Naive B cell (primary cell): ENCODE data around the gene RPTOR. TPM values are rescaled to one million over a fixed set of nuclear protein-coding genes. Genes with fewer than 3 reads are reported as not detected.
A peak's percentile ranks its signal among the peaks of the same experiment; 100 is the strongest.

Experiments used
- ATAC-seq, 2 donors: fragments of 150-1000 bp; cut with Tn5 transposase; 2 replicates each; pipeline ENCODE4 v1.10.0; 2021; ENCODE audit warnings: low read depth in 2 of 2, mild to moderate bottlenecking in 2 of 2, moderate library complexity in 2 of 2
- DNase-seq: peaks from one replicate; pipeline ENCODE4 v3.0.0; 2022
- H3K27ac Mint-ChIP-seq, 6 donors: one replicate each; pipeline ENCODE4 v1.8.0; 2020 to 2022; ENCODE audit warnings: mild to moderate bottlenecking in 6 of 6, mixed read lengths in 6 of 6, moderate library complexity in 5 of 6, inconsistent platforms in 2 of 6
- H3K27me3 Mint-ChIP-seq, 3 donors: one replicate each; pipeline ENCODE4 v1.8.0; 2021 to 2022; ENCODE audit warnings: mixed read lengths in 3 of 3, mild to moderate bottlenecking in 1 of 3
- H3K36me3 Mint-ChIP-seq, 2 donors: one replicate each; pipeline ENCODE4 v1.8.0; 2020 to 2022; ENCODE audit warnings: mixed read lengths in 2 of 2, inconsistent platforms in 1 of 2, mild to moderate bottlenecking in 1 of 2
- H3K4me1 Mint-ChIP-seq, 3 donors: one replicate each; pipeline ENCODE4 v1.8.0; 2020 to 2022; ENCODE audit warnings: mixed read lengths in 3 of 3, inconsistent platforms in 1 of 3, mild to moderate bottlenecking in 1 of 3, moderate library complexity in 1 of 3
- H3K4me3 Mint-ChIP-seq, 8 donors: one replicate each; pipeline ENCODE4 v1.8.0; 2020 to 2022; ENCODE audit warnings: mild to moderate bottlenecking in 8 of 8, mixed read lengths in 8 of 8, moderate library complexity in 8 of 8, inconsistent platforms in 2 of 8
- H3K9me3 Mint-ChIP-seq, 7 donors: one replicate each; pipeline ENCODE4 v1.8.0; 2020 to 2022; ENCODE audit warnings: mixed read lengths in 7 of 7, mild to moderate bottlenecking in 5 of 7, inconsistent platforms in 2 of 7, moderate library complexity in 1 of 7
- polyA plus RNA-seq, 6 donors: library from polyadenylated mRNA; unstranded; fragments of 300-500 nt; fragmentation: Illumina TruSeq; gene quantifications; one replicate each; pipeline ENCODE4 v1.2.3, GENCODE V29; 2021; ENCODE audit warnings: low read depth in 6 of 6

Gene RPTOR
- polyA plus RNA-seq, 6 donors from 2014 or later, result 5.5 to 13.9 (median 9.0) TPM

DNA sequence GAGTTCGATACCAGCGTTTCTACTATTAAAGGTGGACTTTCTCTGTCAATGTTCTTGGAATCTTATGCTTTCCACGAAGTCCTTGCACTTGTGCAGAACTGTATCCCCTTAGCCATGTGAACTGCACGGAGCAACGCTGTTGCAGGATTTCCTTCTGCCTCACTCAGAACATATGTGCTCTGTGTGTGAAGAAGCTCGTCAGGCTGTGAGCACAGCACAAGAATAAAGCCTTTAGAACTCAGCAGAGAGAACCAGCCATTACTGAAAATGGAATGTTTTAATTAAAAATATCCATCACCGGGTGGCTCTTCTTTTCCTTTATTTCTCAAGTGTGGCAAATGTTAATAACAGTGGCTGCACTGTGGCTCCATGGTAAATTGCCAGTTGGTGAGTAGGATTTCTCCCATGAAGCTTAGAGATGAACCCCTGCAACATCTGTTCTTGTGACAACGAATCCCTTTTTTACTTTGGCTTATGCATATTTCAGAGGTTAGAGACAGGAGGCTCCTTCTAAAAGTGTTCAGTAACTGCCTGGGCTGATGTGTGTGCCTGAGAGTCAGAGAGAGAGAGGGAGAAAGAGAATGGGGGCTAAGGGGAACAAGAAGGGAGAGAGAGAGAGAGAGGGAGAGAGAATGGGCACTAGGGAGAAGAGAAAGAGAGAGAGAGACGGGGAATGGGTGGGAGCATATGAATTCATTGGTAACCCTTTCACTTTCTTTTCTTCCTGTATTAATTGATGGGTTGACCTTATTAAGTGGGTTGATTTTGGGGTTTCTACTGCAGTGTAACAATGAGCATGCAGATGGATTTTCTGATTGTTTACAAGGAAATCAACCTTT lies 50.0 kb downstream of the RPTOR start:
- Mint-ChIP-seq H3K27me3 (no peaks in the 10 kb centered on the region), H3K4me1 (peaks cover 42 to 71% (median 58%) of the 10 kb centered on the region in 3 donors), H3K4me3 (no peak overlapping the region), H3K27ac (no peak overlapping the region), H3K36me3 (no peaks in the 10 kb centered on the region), H3K9me3 (no peaks in the 10 kb centered on the region)
- DNase-seq, result no peak
- ATAC-seq, result no peak

GRCh38 chr17:80596760-80597608 lies 52.3 kb downstream of the RPTOR start:
- Mint-ChIP-seq H3K27me3 (no peaks in the 10 kb centered on the region), H3K9me3 (no peaks in the 10 kb centered on the region), H3K4me3 (peak overlapping the region in 1 of 8 donors; percentile 57), H3K4me1 (peaks cover 36 to 57% (median 54%) of the 10 kb centered on the region in 3 donors), H3K36me3 (no peaks in the 10 kb centered on the region), H3K27ac (peak overlapping the region in 3 of 6 donors; percentile 8 to 63 (median 47))
- no peak for DNase-seq
- no peak for ATAC-seq

GRCh38 chr17:80598813-80599545 lies 54.3 kb downstream of the RPTOR start:
- H3K4me3 Mint-ChIP-seq, result peak overlapping the region in 1 of 8 donors; percentile 31
- no peaks in the 10 kb centered on the region for H3K27me3 Mint-ChIP-seq
- H3K36me3 Mint-ChIP-seq, result no peaks in the 10 kb centered on the region
- peaks cover 42 to 62% (median 61%) of the 10 kb centered on the region in 3 donors for H3K4me1 Mint-ChIP-seq
- DNase-seq (no peak), ATAC-seq (no peak)
- peak overlapping the region in 1 of 6 donors; percentile 67 for H3K27ac Mint-ChIP-seq
- H3K9me3 Mint-ChIP-seq, result no peaks in the 10 kb centered on the region

- no peak overlapping the region for H3K27ac Mint-ChIP-seq
- DNase-seq (no peak), ATAC-seq (no peak)
- peaks cover 45 to 64% (median 61%) of the 10 kb centered on the region in 3 donors for H3K4me1 Mint-ChIP-seq
- H3K9me3 Mint-ChIP-seq, result no peaks in the 10 kb centered on the region
- no peaks in the 10 kb centered on the region for H3K27me3 Mint-ChIP-seq
- H3K36me3 Mint-ChIP-seq, result no peaks in the 10 kb centered on the region
- peak overlapping the region in 1 of 8 donors; percentile 35 for H3K4me3 Mint-ChIP-seq
These were observed 55.1 kb downstream of the RPTOR start for GRCh38 chr17:80599546-80600305.

DNA sequence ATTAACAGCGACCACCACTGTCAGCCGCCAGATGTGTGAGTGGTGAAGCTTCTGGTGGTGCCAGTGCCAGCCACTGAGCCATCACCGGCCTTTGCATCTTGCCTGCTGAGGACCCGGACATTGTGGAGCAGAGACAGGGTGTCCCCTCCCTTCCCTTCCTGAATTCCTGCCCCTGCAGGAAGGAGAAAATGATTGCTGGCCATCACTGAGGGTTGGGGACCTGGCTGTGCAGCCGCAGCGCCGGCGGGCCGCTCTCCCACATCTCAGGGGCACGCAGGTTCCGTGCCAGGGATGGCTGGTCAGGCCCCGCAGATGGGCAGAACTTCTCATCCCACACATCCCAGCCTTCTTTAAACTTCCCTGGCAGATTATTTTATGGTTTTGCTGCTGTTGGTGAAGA lies 56.5 kb downstream of the RPTOR start:
- DNase-seq, result no peak
- Mint-ChIP-seq H3K27me3 (no peaks in the 10 kb centered on the region), H3K4me1 (peaks cover 53 to 73% (median 69%) of the 10 kb centered on the region in 3 donors), H3K36me3 (no peaks in the 10 kb centered on the region), H3K9me3 (peaks cover 0 to 1% (median 0%) of the 10 kb centered on the region in 7 donors), H3K4me3 (no peak overlapping the region), H3K27ac (no peak overlapping the region)
- no peak for ATAC-seq

- ATAC-seq (no peak), DNase-seq (no peak)
- Mint-ChIP-seq H3K4me3 (peak overlapping the region in 1 of 8 donors; percentile 35), H3K27ac (no peak overlapping the region), H3K27me3 (no peaks in the 10 kb centered on the region), H3K4me1 (peaks cover 50 to 65% (median 55%) of the 10 kb centered on the region in 3 donors), H3K9me3 (peaks cover 0 to 1% (median 0%) of the 10 kb centered on the region in 7 donors), H3K36me3 (no peaks in the 10 kb centered on the region)
These were observed 58.8 kb downstream of the RPTOR start for GRCh38 chr17:80603396-80603795.

- Mint-ChIP-seq H3K27me3 (no peaks in the 10 kb centered on the region), H3K4me3 (no peak overlapping the region), H3K27ac (peak overlapping the region in 4 of 6 donors; percentile 34 to 85 (median 60)), H3K4me1 (peaks cover 49 to 64% (median 53%) of the 10 kb centered on the region in 3 donors), H3K9me3 (peaks cover 0 to 1% (median 0%) of the 10 kb centered on the region in 7 donors), H3K36me3 (no peaks in the 10 kb centered on the region)
- ATAC-seq (no peak), DNase-seq (no peak)
These were observed 59.5 kb downstream of the RPTOR start for GRCh38 chr17:80604009-80604669.

DNA sequence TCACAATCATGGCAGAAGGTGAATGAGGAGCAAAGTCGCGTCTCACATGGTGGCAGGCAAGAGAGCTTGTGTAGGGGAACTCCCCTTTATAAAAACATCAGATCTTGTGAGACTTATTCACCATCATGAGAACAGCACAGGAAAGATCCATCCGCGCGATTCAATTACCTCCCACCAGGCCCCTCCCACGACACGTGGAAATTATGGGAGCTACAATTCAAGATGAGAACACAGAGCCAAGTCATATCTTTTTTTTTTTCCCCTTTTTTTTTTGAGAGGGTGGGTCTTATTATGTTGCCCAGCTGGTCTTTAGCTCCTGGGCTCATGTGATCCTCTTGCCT lies 60.0 kb downstream of the RPTOR start:
- Mint-ChIP-seq H3K27me3 (no peaks in the 10 kb centered on the region), H3K4me3 (no peak overlapping the region), H3K36me3 (no peaks in the 10 kb centered on the region), H3K9me3 (peaks cover 0 to 1% (median 0%) of the 10 kb centered on the region in 7 donors), H3K4me1 (peaks cover 44 to 63% (median 53%) of the 10 kb centered on the region in 3 donors), H3K27ac (peak overlapping the region in 3 of 6 donors; percentile 30 to 85 (median 34))
- ATAC-seq, result no peak
- DNase-seq, result no peak

- H3K27me3 Mint-ChIP-seq, result no peaks in the 10 kb centered on the region
- H3K4me3 Mint-ChIP-seq, result peak overlapping the region in 1 of 8 donors; percentile 29
- DNase-seq, result no peak
- H3K4me1 Mint-ChIP-seq, result peaks cover 43 to 62% (median 54%) of the 10 kb centered on the region in 3 donors
- H3K27ac Mint-ChIP-seq, result peak overlapping the region in 5 of 6 donors; percentile 28 to 77 (median 64)
- no peaks in the 10 kb centered on the region for H3K36me3 Mint-ChIP-seq
- H3K9me3 Mint-ChIP-seq, result peaks cover 0 to 1% (median 0%) of the 10 kb centered on the region in 7 donors
- peak in 1 of 2 donors; percentile 75 for ATAC-seq
These were observed 60.9 kb downstream of the RPTOR start for GRCh38 chr17:80605326-80606066.

- peak overlapping the region in 1 of 6 donors; percentile 69 for H3K27ac Mint-ChIP-seq
These were observed 63.7 kb downstream of the RPTOR start for GRCh38 chr17:80608326-80608725.

GRCh38 chr17:80609757-80610156 lies 65.1 kb downstream of the RPTOR start:
- peaks cover 49 to 68% (median 61%) of the 10 kb centered on the region in 3 donors for H3K4me1 Mint-ChIP-seq
- peak overlapping the region in 2 of 6 donors; percentile 0 to 8 for H3K27ac Mint-ChIP-seq
- peaks cover 0 to 1% (median 0%) of the 10 kb centered on the region in 7 donors for H3K9me3 Mint-ChIP-seq
- ATAC-seq, result no peak
- H3K27me3 Mint-ChIP-seq, result no peaks in the 10 kb centered on the region
- DNase-seq, result no peak
- H3K4me3 Mint-ChIP-seq, result peak overlapping the region in 1 of 8 donors; percentile 7
- no peaks in the 10 kb centered on the region for H3K36me3 Mint-ChIP-seq

More at GRCh38 chr17:80608326-80608725, 63.7 kb downstream of the RPTOR start:
- ATAC-seq (no peak), DNase-seq (no peak)
- Mint-ChIP-seq H3K4me3 (no peak overlapping the region), H3K27me3 (no peaks in the 10 kb centered on the region), H3K36me3 (no peaks in the 10 kb centered on the region), H3K4me1 (peaks cover 53 to 64% (median 62%) of the 10 kb centered on the region in 3 donors), H3K9me3 (peaks cover 0 to 1% (median 0%) of the 10 kb centered on the region in 7 donors)
